Fibroblast of skin of right quadriceps (primary cell): Measurements from ENCODE around the gene ACAD11.
"Not testable (repeated sequence)": the region's sequence is repeated elsewhere in the genome, so short reads cannot be mapped to it uniquely, and the experiment has no call there.

Experiments used
- DNase-seq: peaks from one replicate; pipeline ENCODE4 v3.0.0-alpha.2; 2013

ACAD11 gene

DNA sequence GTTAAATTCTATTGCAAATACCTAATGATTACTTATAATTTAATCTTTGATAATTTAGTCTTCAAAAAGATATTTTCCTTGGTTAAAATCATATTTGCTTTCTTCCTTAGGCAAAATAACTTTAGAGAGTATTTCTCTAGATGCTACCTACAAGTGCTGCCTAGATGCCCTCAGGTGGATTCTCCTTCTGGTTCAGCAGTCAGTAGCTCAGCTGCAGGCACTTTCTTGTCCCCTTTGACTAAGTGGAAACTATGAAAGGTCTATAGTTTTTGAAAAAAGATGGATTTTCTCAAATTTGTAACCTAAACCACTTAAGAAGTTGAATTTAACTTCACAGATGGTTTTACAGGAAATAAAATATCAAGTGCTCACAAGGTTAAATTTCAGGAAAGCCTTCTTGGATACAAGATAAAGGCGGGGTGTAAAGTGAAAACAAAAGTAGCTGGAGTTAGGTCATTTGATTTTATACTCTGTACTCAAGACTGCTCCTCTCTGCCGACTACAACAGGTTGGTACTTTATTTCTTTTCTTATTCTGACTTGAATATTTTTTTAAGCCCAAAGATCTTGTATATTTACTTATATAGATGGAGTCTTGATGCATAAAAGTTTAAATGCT, 62.7 kb downstream of the ACAD11 start, which contains the start of gene ACKR4:
Gene ACKR4, plus strand, starts transcription at position 455 of the 618 bp plus-strand sequence. CDS start 3,128 bp downstream, outside the sequence.
- no peak for DNase-seq

DNA sequence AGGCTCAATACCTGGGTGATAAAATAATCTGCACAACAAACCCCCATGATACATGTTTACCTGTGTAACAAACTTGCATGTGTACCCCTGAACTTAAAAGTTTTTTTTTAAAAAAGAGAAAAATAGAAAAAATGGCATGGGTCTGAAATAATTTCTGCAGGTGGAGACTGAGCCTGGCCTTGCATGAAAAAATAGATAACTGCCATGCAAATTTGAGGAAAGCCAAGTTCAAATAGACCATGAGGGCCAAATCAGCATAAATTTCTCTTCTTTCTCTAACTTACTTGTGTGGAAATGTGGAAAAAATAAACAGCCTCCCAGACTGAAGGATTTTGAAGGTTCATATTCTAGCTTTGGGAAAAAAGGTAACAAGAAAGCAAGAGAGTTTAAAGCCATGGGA, 63.3 kb downstream of the ACAD11 start:
- no peak for DNase-seq

DNA sequence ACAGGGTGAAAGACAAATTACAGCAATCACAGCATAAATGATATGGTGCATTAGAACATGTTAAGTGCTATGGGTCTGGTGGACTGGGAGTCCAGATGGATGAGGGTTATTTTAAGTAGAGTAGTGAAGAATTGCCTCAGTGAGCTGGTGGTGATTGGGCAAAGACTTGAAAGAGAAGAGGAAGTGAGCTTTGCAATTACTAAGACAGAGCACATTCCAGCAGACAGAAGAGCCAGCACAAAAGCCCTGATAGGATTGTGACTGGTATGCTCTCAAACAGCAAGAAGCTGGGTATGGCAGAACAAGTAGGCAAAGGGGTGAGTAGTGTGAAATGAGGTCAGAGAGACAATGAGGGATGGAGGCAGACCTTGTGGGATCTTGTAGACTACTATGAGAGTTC, 64.6 kb downstream of the ACAD11 start:
- peak; percentile 60 for DNase-seq

DNA sequence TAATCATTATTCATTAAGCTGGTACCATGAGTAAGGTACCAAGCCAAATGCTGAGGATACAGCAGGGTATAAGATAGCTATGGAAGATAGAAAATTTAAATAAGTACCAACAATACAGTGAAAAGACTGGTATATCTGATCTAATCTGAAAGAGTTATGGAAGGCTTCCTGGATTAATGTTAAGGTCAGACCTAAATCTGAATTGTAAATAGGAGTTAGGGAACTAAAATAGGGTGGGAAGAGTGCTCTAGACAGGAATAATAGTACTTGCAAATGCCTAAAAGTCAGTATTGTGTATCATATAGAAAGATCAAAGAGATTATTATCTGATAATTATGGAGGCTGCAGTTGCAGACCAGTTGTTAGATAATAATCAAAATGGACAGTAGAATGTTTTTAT, 65.1 kb downstream of the ACAD11 start:
- DNase-seq = no peak

DNA sequence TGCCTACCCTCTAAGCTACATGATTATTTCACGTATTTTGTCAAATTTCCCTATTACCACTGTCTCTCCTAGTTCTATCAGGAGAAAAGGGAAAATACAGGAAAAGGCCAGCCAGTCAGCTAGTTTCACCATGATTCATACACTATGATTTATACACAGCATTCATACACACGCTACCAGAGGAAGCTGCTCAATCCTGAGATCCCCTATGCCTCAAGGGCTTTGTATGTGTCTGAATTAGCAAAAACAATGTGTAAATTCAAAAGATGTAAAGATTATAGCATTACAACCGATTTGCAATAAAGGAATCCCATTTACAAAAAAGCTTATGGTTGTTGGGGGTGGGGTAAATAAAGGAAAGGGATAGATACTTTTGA, 65.7 kb downstream of the ACAD11 start:
- peak; percentile 87 for DNase-seq

DNA sequence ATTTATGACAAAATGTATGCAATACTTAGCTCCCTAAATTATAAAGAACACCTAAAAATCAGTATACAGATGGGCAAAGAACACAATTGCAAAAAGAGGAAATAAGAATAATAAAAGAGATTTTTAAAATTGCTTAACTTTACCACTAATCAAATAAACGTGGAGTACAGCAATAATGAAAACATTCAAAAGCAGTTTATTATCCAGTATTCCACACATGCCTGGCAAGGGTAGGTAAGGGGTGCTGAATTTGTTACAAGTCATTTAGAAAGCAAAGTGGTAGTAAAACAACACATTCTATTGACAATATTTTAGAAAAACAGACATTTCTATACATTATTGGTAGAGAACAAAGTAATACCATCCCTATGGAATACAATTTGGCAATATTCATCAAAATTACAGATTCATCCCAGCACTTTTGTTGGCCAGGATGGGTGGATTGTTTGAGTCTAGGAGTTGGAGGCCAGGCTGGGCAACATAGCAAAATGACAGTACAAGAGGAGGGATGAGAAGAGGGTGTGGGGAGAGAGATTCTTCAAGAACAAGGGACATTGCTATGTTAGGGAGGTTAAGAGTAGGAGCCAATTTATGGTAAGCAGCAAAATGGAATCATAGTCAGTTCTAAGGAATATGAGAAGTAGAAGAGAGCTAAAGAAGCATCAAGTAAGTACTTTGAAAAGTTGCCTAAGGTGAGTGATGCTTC, 66.2 kb downstream of the ACAD11 start:
- peak; percentile 51 for DNase-seq

DNA sequence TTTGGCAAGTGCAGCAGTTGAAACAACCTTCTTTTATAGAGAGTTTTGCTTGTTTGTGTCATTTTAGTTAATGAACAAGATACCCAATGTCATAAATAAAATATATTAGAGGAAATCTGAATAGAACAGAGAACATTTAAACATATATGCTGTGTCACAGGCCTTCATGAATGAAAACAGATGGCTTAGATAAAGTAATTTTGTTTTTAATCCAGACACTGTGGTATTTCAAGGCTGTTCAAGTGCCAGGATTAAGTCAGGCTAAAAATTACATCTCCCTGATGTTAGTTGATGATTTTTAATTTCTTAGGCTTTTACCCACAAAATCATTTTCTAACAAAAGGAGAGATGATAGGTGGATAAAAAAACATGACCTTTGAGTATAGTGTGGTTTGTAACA, 67.4 kb downstream of the ACAD11 start:
- DNase-seq = peak; percentile 30

DNA sequence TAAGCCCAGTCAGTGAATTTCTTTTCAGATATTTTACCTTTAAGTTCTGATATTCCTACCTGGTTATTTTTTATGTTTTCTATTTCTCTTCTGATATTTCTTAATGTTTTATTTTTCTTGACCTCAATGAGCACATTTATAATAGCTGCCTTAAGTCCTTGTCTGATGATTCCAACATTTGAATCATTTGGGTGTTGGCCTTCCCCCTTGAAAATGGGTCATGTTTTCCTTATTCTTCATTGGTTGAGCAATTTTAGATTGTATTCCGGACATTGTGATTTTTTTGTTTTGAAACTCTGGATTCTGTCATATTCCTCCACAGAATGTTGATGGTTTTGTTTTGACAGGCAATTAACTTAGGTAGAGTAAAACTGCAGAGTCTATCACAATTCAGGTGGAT, 72.2 kb downstream of the ACAD11 start:
- no peak for DNase-seq

DNA sequence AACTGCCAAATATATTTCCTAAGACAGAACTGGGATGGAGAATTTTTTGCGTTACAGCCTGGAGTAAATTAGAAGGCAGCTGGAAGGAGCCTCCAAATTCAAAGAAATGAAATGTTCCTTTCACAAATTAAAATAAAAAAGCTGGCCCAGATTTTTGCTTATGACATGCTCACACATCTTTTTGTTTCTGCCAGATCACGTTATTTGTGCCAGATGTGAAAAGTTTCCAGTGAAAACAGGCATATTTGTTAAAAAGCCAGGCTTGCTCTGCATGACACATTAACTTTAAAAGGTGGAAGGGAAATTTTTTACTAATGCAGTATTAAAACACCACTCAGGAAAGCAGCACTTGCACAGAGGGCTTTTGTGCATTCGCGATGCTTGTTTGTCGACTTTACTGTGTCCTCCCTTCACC, 85.8 kb downstream of the ACAD11 start:
- peak; percentile 45 for DNase-seq

DNA sequence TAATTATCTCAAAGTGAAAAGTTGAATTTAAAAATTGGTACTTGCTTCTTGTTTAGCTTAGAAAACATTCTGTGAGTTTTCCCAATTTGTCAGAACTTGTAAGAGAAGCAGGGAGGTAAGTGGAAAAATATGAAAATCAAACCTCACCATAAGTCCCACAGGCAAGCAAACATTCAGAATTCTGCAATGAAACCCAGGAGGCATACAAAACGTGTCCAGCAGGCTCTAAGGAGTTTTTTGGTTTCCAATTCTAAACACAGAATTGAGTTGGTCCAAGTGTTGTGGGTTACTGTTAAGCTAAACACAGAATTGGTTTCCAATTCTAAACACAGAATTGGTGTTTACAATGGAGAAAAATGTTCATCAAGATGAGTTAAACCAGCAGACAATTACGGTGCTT, 89.6 kb downstream of the ACAD11 start:
- DNase-seq = no peak

DNA sequence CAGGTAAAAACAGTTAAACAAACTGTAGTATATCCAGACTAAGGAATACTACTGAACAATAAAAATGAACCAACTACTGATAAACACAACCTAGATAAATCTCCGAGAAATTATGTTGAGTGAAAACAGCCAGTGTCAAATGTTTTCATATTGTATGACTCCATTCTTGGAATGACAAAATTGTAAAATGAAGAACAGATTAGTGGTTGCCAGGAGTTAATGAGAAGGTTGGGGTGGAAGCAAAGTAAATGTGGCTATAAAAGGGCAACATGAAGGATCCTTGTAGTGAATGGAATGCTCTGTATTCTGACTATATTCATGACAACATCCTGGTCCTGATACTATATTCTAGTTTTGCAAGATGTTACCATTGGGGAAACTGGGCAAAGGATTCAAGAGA, 90.0 kb downstream of the ACAD11 start:
- peak; percentile 55 for DNase-seq

DNA sequence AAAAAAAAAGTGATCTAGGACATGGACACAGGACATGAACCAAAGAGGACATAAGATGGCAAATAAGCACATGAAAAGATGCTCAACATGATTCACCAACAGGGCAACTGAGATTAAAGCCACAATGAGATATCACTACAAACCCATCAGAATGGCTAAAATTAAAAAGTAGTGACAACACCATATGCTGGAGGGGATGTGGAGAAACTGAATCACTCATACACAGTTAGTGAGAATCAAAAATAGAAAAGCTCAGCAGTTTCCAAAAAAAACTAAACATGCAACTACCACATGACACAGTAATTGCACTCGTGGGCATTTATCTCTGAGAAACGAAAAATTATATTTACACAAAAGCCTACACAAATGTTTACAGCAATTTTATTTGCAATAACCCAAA, 90.5 kb downstream of the ACAD11 start:
- DNase-seq = no peak

DNA sequence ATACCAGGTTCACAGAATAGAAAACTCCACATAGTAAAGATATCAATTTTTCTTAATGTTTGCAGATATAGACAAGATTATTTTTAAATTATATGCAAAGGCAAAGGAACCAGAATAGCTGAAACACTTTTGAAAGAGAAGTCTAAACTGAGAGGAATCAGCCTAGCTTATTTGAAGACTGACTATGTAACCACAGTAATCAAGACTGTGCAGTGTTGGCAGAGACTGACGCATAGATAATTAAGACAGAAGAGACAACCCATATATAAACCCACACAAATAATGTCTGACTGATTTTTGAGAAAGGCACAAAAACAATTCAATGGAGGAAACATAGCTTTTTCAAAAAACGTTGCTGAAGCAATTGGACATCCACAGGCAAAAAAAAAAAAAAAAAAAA, 91.2 kb downstream of the ACAD11 start:
- no peak for DNase-seq

DNA sequence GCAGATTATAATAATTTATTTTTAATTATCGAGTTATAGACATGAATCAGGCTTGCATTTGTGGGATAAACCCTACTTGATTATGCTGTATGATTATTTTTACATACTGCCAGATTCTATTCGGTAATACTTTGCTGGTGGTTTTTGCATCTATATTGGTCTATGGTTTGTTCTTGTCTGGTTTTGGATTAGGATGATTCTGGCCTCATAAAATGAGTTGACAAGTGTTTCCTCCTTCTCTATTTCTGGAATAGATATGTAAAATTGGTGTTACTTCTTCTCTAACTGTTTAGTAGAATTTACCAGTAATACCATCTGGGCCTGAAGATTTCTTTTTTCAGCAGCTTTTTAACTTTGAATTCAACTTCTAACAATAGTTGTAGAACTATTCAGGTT, 95.5 kb downstream of the ACAD11 start:
- DNase-seq = no peak

DNA sequence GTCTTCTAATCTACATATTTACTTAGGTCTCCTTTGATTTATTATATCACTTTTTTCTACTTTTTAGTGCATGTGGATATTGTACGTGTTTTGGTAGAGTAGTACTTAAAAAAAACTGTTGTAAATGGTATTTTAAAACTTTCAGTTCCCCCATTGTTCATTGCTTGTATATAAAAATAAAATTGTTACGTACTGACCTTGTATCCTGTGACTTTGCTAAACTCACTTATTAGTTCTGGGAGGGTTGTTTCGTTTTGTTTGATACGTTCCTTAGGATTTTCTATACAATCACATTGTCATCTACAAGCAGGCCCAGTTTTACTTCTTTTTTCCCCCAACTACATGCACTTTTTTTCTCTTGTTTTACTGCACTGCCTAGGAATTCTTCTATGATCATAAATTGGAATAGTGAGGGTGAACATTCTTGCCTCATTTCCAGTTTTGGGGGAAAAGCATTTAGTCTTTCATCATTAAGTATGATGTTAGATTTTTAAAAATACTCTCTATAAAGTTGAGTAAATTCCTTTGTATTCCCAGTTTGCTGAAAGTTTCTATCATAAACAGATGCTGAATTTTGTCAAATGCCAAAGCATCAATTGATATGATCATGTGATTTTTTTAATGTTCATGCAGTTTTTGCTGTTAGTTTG, 96.1 kb downstream of the ACAD11 start:
- peak; percentile 40 for DNase-seq

DNA sequence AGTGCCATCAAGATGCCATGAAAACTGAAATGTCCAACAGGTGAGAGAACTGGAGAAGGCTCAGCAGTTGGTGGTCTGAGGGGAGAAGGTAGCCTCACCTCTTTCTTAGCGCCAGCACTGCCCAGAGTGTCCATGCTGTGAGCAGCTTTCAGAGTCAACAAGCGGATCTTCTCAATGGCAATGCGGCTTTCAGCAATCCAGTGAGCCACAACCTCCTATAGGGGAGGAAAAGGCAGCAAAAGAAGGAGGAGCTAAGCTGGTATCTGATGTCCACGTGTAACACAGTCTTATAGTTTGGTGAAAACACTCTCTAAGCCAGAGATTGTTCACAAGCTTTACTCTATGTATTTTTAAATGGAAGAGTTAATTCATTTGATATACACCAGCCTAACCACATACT, 98.6 kb downstream of the ACAD11 start:
- no peak for DNase-seq

DNA sequence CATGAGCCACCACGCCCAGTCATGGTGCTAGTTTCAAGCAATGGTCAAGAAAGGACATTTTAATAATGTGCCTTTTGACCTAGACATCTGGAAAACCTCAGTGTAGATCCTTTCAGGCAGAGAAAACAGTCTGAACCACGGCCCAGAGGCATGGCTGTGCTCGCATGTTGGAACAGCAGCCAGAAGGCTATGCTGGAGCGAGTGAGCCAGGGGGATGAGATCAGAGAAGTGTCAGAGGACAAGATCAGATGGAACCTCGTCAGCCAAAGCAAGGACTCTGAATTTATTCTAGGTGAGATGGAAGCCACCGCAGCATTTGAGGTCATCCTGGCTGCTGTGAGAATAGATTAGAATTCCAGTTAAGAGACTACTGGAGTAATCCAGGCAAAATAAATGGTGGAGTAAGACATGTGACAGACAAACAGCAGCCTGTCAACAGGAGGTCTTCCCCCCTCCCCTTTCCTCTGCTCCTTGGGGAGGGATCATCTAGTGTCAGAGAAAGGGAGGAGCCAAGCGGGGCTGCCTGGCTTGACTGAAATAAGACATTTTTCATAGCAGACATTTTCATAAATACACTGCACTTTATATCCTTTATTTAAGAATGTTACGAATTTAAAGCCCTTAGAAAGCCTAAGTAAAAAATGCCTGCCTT, 103.0 kb downstream of the ACAD11 start:
- DNase-seq = no peak

DNA sequence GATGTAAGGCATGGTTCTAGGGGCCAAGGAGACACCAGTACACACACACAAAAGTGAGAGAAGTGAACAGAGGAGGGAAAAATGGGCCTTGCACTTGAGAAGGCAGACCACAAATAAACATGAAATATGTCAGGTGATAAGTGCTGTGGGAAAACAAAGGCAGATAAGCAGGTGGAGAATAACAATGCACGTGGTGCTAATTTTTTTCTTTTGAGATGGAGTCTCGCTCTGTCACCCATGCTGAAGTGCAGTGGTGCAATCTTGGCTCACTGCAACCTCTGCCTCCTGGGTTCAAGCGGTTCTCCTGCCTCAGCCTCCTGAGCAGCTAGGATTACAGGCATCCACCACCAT, 103.6 kb downstream of the ACAD11 start:
- DNase-seq = not testable (repeated sequence)

DNA sequence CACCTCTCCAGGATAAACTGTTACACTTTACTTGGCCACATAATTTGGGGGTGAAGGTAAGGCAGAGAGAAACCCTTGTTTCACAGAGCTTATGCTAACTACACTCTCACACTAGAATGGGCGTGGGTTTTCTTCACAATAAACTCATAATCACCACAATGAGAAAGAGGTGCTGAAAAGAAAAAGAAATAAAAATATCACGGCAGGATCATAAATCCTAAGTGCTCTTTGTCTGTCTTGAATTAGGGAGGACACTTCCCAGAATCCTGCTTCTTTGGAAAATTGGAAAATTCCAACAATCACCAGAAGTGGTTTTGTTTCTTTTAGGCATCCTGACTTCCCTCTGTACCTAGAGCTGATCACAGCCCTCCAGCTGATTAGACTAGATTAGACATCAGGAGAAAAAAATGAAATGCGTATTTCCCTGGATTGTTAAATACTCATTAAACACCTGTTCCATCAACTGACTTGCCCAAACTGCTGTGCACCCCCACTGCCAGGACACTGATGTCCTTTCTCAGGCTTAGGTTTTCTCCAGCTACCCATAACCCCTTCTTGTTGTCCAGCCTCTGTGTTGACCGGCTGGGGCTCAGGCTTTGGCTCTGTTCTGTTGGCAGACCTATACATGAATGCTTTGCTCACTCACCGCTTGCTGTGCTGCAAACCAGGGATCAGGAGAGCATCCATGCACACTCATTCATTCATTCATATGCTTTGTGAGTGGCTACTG, 104.1 kb downstream of the ACAD11 start:
- no peak for DNase-seq

DNA sequence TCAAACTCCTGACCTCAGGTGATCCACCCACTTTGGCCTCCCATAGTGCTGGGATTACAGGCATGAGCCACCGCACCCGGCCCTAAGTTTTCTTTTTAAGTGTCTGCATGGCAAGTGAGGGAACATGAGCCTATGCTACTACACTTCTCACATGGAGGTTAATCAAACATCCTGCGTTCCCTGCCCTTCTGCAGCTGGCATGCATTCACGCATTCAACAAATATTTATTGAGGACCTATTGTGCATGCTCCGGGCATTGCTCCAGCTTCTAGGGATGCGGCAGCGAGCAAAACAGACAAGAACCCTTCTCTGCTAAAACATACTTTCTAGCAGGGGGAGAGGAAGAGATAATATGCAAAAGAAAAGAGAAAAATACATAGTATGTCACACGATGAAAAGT, 105.2 kb downstream of the ACAD11 start:
- peak; percentile 29 for DNase-seq

DNA sequence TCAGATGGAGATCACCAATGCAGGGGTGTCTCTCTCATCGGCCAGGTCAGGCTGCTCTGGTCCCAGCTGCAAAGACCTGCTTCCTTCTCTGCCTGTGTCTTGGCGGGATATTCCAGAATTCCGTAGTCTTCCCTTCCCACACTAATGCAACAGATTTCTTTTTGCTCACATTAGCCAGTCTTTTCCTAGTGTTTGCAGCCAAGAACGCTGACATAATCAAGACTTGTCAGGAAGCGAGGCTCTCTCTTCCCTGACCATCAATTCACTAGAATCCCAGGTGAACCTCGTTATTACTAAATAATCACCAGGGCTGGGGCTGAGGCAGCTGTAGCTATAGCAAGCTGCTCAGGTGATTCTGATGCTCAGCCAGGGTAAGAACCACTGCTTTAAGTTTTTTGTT, 105.8 kb downstream of the ACAD11 start:
- DNase-seq = no peak

DNA sequence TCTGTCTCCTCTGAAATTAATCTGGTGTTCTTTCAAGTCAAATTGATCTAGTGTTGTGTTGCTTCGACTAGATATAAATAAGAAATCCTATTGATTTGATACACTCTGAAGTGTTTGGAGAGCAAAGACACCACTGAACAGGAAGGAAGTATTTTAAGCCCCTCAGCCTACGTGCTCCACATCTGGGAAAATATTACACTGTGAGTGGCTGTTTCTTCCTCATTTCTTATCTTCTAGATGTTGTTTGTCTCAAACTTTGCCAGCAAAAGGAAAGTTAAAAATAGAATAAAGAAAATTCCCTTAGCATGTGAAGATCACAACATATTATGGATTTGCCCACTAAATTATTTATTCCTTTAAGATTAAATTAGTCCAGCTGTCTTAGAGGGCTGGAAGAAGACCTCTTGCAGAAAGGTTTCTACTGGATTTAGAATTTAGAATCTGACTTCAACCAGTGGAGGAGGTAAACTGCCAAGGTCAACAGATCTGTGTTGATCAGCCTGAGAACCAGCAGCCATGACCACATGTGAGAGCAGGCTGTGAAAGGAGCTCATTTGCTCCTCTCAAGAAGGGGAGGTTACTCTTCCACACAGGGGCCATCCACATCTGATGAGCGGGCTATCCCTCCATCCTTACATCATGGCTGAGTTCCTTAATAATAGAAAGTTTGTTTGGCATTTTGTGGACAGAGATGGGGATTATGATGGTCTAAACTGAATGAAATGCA, 108.9 kb downstream of the ACAD11 start:
- DNase-seq = no peak
